Iris pigment epithelial cell (primary cell): ENCODE measurements around the gene LRRK1.

ENCODE experiments used
- DNase-seq: peaks from one replicate; pipeline ENCODE4 v3.0.0-alpha.2; 2011; ENCODE audit warnings: low read depth

The LRRK1 gene

GRCh38 chr15:101044625-101045235, 125.6 kb downstream of the LRRK1 start:
- no peak for DNase-seq

GRCh38 chr15:101045236-101045646, 126.1 kb downstream of the LRRK1 start:
- peak; percentile 80 for DNase-seq

GRCh38 chr15:101045835-101046691, 126.9 kb downstream of the LRRK1 start:
- no peak for DNase-seq

GRCh38 chr15:101046826-101047225, 127.7 kb downstream of the LRRK1 start:
- DNase-seq, result no peak

GRCh38 chr15:101047301-101047781, 128.2 kb downstream of the LRRK1 start:
- no peak for DNase-seq

- DNase-seq, result no peak
Measured at GRCh38 chr15:101048176-101048575, 129.0 kb downstream of the LRRK1 start.

GRCh38 chr15:101048581-101049030, 129.4 kb downstream of the LRRK1 start:
- no peak for DNase-seq

GRCh38 chr15:101049282-101049681, 130.1 kb downstream of the LRRK1 start:
- DNase-seq, result no peak

GRCh38 chr15:101049856-101050622, 130.9 kb downstream of the LRRK1 start:
- DNase-seq, result no peak

GRCh38 chr15:101050623-101051290, 131.6 kb downstream of the LRRK1 start:
- no peak for DNase-seq

GRCh38 chr15:101051291-101052030, 132.3 kb downstream of the LRRK1 start:
- no peak for DNase-seq

- DNase-seq, result no peak
Measured at GRCh38 chr15:101052031-101052620, 133.0 kb downstream of the LRRK1 start.

GRCh38 chr15:101052681-101053121, 133.5 kb downstream of the LRRK1 start:
- DNase-seq, result no peak

- DNase-seq, result no peak
Measured at GRCh38 chr15:101053261-101053660, 134.1 kb downstream of the LRRK1 start.

- DNase-seq, result no peak
Measured at GRCh38 chr15:101054116-101054515, 135.0 kb downstream of the LRRK1 start.

- DNase-seq, result no peak
Measured at GRCh38 chr15:101054991-101055390, 135.8 kb downstream of the LRRK1 start.

GRCh38 chr15:101055411-101055810, 136.3 kb downstream of the LRRK1 start:
- DNase-seq, result no peak

- DNase-seq, result no peak
Measured at GRCh38 chr15:101056366-101057334, 137.5 kb downstream of the LRRK1 start.

- DNase-seq, result no peak
Measured at GRCh38 chr15:101057841-101058407, 138.8 kb downstream of the LRRK1 start.
